GM13976 (cell line): Measurements from ENCODE around the gene NRXN2.

ENCODE experiments used
- DNase-seq: peaks from one replicate; pipeline ENCODE4 v3.0.0; 2012; ENCODE audit warnings: low spot score
- CTCF ChIP-seq: IDR thresholded peaks from 2 replicates; pipeline ENCODE4 v1.5.1; 2012; ENCODE audit warnings: borderline replicate concordance, mild to moderate bottlenecking; ENCODE audit not compliant: insufficient read depth; ENCODE audit errors: extremely low read depth, missing control alignments, control extremely low read depth
- in situ Hi-C: fragments of 300-500 bp; cut with MboI; formaldehyde crosslinking; loops from one replicate; pipeline ENCODE4 v1.12.0; 2022; ENCODE audit warnings: low sequenced_read_pairs, mixed read lengths, inconsistent platforms; ENCODE audit not compliant: unreplicated experiment

The NRXN2 gene

GRCh38 chr11:64605244-64605560, 117.8 kb downstream of the NRXN2 start:
- TF ChIP-seq CTCF, result no peak
- no peak for DNase-seq
- in situ Hi-C loops, result no loop called here

- DNase-seq, result no peak
- TF ChIP-seq CTCF, result no peak
- in situ Hi-C loops, result no loop called here
These were observed 118.3 kb downstream of the NRXN2 start for GRCh38 chr11:64604458-64605243.

- no peak for TF ChIP-seq CTCF
- no peak for DNase-seq
These were observed 119.4 kb downstream of the NRXN2 start for GRCh38 chr11:64603411-64604110.

GRCh38 chr11:64602466-64603070, 120.4 kb downstream of the NRXN2 start:
- no peak for TF ChIP-seq CTCF
- DNase-seq, result no peak
- in situ Hi-C loops, result no loop called here

More at GRCh38 chr11:64603411-64604110, 119.4 kb downstream of the NRXN2 start:
- in situ Hi-C loops, result no loop called here

GRCh38 chr11:64601605-64602465, 121.2 kb downstream of the NRXN2 start:
- no peak for TF ChIP-seq CTCF
- in situ Hi-C loops, result no loop called here
- no peak for DNase-seq
